ENCODE results near the gene NMRAL1.

Gene NMRAL1

DNA sequence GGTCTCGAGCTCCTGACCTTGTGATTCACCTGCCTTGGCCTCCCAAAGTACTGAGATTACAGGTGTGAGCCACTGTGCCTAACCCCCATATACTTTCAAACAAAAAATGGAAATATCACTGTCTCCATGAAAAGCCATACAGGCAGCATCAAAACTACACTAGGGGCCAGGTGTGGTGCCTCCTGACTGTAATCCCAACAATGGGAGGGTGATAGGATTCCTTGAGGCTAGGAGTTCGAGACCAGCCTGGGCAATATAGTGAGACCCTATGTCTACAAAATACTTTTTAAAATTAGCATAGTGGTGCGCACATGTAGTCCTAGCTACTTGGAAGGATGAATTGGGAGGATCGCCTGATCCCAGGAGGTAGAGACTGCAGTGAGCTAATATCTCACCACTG, 17.5 kb upstream of the NMRAL1 start:
- DNase-seq (ENCODE audit: extremely low read depth, low read depth): no peak
- TF ChIP-seq, protein P1, sequence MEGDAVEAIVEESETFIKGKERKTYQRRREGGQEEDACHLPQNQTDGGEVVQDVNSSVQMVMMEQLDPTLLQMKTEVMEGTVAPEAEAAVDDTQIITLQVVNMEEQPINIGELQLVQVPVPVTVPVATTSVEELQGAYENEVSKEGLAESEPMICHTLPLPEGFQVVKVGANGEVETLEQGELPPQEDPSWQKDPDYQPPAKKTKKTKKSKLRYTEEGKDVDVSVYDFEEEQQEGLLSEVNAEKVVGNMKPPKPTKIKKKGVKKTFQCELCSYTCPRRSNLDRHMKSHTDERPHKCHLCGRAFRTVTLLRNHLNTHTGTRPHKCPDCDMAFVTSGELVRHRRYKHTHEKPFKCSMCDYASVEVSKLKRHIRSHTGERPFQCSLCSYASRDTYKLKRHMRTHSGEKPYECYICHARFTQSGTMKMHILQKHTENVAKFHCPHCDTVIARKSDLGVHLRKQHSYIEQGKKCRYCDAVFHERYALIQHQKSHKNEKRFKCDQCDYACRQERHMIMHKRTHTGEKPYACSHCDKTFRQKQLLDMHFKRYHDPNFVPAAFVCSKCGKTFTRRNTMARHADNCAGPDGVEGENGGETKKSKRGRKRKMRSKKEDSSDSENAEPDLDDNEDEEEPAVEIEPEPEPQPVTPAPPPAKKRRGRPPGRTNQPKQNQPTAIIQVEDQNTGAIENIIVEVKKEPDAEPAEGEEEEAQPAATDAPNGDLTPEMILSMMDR (IDR thresholded peaks at IDR 0.05; ENCODE audit: low read depth, low read length): no peak

DNA sequence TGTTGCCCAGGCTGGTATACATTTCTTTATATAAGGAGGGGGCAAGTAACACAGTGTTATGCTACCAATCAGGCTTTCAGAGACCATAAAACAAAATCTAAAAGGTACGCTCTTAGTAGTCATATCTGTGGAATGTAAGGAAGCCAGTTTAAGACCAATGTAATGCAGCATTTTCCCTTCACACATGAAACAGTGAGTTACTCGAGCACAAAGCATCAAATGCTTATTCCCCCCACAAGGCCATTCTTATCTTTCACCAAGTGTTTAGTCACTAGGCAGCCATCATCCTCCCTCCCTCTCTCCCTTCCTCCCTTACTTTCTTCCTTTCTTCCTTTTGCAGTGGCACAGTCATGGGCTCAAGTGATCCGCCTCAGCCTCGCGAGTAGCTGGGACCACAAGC, 14.6 kb upstream of the NMRAL1 start:
- no peak for DNase-seq (ENCODE audit: extremely low read depth, low read depth)
- TF ChIP-seq, protein P1 (IDR thresholded peaks at IDR 0.05; ENCODE audit: low read depth, low read length): no peak

- DNase-seq (ENCODE audit: extremely low read depth, low read depth): no peak
- TF ChIP-seq, protein P1 (IDR thresholded peaks at IDR 0.05; ENCODE audit: low read depth, low read length): no peak
These were observed 14.1 kb upstream of the NMRAL1 start for GRCh38 chr16:4488499-4488967.

- TF ChIP-seq, protein P1 (IDR thresholded peaks at IDR 0.05; ENCODE audit: low read depth, low read length): no peak
- DNase-seq (ENCODE audit: extremely low read depth, low read depth): no peak
These were observed 13.6 kb upstream of the NMRAL1 start for GRCh38 chr16:4487955-4488498.

GRCh38 chr16:4486126-4486893, 11.9 kb upstream of the NMRAL1 start:
- DNase-seq (ENCODE audit: extremely low read depth, low read depth): no peak
- TF ChIP-seq, protein P1 (IDR thresholded peaks at IDR 0.05; ENCODE audit: low read depth, low read length): no peak

- DNase-seq (ENCODE audit: extremely low read depth, low read depth): no peak
- TF ChIP-seq, protein P1 (IDR thresholded peaks at IDR 0.05; ENCODE audit: low read depth, low read length): no peak
These were observed 7.5 kb upstream of the NMRAL1 start for GRCh38 chr16:4481963-4482362.

GRCh38 chr16:4481526-4481925, 7.1 kb upstream of the NMRAL1 start:
- TF ChIP-seq, protein P1 (IDR thresholded peaks at IDR 0.05; ENCODE audit: low read depth, low read length): no peak
- no peak for DNase-seq (ENCODE audit: extremely low read depth, low read depth)
